NOMO-1 treated with DMSO at 0.1 percent for 48 hours (cell line): ENCODE results near the gene HHEX.
A peak's percentile ranks its signal among the peaks of the same experiment; 100 is the strongest.
"Not testable (repeated sequence)": the region's sequence is repeated elsewhere in the genome, so short reads cannot be mapped to it uniquely, and the experiment has no call there.

Source experiments
- DNase-seq: peaks from one replicate; lab custom pipeline; 2025; ENCODE audit not compliant: unreplicated experiment; lab: John Stamatoyannopoulos, UW

HHEX gene

DNA sequence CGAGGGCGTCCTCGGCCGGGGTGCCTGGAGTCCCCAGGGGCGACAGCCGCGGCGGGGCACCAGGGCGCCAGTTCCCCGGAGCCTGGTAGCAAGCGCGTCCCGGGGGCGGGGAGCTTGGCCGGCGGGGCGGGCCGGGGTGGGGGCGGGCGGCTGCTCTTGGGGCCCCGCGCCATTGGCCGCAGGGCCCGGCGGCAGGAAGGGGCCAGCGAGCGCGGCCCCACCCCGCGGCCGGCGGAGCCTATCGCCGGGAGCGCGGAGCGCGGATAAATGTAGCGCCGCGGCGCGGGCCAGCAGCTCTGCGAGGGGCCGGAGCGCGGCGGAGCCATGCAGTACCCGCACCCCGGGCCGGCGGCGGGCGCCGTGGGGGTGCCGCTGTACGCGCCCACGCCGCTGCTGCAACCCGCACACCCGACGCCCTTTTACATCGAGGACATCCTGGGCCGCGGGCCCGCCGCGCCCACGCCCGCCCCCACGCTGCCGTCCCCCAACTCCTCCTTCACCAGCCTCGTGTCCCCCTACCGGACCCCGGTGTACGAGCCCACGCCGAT, at the start of gene HHEX:
HHEX (plus strand) TSS at position 293 of the 548 bp plus-strand sequence; CDS start at position 325, 32 bp downstream.
- DNase-seq, result peak; percentile 75

DNA sequence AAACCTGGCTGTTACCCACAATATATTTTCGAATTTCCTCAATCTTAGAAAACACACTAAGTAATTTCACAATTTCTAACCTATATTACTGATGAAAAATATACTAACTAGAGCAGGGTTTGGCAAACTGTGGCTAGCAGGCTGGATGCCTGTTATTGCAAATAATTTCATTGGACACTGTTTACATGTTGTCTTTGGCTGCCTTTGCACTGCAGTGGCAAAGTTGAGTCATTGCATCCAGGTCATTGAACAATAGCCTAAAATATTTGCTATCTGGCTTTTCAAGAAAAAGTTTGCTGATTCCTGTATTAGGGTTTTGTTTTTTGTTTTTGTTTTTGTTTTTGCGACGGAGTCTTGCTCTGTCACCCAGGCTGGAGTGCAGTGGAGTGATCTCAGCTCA, 49.6 kb upstream of the HHEX start:
- DNase-seq, result no peak

DNA sequence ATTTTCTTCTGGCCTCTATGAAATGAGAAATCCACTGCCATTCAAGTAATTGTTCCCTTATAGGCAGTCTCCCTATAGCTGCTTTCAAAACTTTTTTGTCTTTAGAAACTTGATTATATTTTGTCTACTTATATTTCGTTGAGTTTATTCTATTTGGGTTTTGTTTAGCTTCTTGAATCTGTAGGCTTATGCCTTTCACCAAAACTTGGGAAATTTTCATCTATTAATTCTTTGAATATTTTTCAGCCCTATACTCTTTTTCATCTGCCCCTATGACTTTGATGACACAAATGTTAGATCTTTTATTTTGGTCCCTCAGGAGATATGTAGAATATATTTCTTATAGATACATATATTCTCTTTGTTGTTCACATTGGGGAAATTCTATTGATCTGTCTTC, 48.3 kb upstream of the HHEX start:
- no peak for DNase-seq

DNA sequence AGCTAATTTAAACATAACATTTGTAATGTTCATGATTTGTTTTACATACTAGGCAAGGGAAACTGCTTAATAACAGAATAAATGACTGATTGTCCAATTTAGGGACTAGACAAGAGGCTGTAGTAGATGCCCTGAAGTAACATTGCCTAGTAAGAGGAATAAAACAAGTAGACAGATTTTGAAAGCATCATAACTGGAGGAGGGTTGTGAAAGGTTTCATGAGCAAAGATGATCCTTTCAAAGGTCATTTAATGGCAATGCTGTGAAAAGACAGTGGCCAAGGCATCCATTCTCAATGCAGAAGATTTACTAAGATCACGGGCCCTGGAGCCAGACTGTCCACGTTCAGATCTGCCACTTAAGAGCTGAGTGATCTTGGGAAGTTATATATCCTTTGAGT, 44.8 kb upstream of the HHEX start:
- no peak for DNase-seq

DNA sequence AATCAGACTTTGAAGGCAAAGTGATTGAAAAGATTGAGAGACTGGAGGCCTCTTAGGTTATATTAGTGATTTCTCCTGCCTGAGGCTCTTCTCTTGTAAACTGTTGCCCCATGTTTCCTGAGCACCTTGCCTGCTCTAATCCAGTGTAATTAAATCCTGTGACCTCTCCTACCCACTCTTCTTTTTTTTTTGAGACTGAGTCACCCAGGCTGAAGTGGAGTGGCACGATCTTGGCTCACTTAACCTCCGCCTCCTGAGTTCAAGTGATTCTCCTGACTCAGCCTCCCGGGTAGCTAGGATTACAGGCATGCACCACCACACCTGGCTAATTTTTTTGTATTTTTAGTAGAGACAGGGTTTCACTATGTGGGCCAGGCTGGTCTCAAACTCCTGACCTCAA, 38.9 kb upstream of the HHEX start:
- not testable (repeated sequence) for DNase-seq

DNA sequence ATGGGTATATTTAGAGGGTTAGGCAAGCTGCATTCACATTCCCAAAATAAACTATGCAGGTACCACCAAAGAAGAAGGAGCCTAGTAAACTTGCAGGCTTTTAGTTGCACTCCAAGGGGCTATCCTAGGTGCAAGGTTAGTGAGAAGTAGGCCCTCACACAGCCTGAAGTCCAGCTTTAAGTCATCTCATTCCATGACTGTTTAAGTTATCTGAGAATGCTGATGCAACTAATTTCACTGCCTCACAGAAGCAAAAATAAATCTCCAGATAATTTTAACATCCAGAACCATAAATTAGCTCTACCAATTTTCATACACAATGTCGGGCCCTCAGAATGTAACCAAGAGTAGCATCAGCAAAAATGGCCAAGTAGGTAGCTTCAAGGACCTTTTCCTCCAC, 34.3 kb upstream of the HHEX start:
- no peak for DNase-seq

DNA sequence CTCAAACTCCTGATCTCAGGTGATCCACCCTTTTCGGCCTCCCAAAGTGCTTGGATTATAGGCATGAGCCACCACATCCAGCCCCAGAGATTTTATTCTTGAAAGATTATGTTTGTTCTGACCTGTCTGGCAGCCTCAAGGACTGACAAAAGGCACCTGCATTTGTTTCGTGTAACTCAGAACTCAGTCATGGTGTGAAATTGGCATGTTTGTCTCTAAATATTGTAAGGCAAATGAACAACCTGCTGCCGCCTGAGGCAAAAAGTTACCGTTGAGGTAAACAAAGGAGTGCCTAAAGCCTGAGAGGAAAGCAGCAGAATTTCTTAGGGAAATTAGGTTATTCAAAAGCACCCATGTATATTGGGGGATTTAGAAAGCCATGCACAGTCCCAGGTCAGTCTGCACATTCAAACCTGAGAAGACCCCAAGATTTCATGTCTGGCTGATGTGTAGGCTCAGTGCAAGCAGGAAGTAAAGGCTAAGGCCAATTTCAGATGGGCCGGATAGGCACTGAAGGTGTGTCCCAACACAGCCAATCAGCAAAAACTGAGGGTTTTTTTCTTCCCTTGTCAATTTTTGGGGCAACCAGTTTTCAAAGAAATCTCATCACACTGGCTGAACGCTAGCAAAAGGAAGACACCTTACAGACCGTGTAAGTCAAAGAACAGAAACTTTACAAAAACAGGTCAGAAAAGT, 33.3 kb upstream of the HHEX start:
- DNase-seq, result no peak

DNA sequence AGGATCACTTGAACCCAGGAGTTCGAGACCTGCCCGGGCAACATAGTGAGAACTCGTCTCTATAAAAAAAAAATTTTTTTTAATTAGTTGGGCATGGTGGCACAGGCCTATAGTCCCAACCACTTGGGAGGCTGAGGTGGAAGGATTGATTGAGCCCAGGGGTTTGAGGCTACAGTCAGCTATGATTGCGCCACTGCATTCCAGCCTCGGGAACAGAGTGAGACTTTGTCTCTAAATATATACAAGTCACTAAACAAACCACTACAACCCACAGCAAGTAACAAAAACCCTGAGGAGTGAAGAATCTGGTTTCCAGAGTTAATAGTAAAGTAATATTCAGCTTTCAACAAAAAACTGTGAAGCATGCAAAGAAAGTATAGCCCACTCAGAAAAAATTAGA, 32.7 kb upstream of the HHEX start:
- DNase-seq, result no peak

DNA sequence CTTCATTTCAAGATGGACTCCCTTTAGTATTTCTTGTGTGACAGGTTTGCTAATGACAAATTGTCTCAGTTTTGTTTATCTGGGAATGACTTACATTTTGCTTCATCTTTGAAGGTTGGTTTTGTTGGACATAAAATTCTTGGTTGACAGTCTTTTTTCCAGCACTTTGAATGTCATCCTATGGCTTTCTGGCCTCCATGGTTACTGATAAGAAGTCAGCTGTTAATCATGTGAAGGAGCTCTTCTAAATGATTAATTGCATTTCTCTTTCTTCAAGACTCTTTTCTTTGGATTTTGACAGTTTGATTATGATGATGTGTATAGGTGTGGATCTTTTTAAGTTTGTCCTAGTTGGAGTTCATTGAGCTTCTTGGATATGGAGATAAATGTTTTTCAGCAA, 26.9 kb upstream of the HHEX start:
- DNase-seq, result no peak

DNA sequence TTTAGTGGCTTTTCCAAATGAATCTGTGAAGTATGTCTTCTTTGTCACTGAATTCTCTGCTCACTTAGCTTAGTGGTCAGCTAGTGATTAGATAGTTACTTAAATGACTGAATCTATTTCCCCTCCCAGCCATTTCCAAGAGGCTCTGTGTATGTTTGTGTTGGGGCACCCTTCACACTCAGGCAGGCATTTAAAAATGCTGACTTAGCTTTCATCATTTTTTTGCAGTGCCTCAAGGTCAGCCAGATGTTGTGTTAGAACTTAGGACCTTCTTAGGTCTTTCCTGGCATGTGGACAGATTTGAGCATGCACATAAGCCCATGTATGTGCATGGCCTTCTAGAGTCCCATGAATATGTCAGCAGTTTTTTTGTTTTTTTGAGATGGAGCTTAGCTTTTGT, 25.4 kb upstream of the HHEX start:
- DNase-seq, result no peak

DNA sequence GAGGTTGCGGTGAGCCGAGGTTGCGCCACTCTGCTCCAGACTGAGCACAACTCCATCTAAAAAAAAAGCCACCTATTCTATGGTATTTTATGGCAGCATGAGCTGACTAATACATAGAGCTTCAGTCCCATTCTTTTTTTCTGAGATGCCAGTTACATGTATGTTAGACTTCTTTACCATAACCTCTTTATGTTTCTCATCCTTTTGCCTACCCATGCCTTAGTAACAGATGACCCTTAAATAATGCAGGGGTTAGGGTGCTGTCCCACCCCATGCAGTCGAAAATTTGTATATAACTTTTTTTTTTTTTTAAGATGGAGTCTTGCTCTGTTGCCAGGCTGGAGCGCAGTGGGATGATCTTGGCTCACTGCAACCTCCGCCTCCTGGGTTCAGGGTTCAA, 22.7 kb upstream of the HHEX start:
- DNase-seq, result no peak

DNA sequence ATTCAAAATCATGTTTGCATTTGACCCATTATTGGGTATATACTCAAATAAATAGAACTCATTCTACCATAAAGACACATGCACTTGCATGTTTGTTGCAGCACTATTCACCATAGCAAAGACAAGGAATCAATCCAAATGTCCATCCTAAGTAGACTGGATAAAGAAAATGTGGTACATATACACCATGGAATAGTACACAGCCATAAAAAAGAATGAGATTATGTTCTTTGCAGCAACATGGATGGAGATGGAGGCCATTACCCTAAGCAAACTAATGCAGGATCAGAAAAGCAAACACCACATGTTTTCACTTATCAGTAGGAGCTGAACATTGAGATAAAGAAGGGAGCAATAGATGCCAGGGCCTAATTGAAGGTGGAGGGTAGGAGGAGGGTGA, 12.0 kb upstream of the HHEX start:
- no peak for DNase-seq

DNA sequence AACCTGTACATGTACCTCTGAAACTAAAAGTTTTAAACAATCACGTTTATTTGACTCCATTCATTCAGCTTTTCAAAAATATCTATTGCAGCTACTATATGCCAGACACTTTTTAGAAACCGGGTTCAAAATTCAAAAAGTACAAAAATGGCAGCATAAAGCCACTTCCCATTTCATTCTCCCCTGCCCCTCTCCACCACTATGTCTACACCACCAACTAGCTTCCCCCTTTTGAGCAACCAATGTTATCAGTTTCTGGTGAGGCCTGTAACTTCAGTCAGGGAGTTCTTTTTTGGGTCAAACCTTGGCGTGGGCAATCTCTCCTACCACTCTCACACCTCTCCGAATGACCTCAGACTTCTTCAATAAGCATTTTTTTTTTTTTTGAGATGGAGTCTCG, 11.5 kb upstream of the HHEX start:
- peak; percentile 11 for DNase-seq

DNA sequence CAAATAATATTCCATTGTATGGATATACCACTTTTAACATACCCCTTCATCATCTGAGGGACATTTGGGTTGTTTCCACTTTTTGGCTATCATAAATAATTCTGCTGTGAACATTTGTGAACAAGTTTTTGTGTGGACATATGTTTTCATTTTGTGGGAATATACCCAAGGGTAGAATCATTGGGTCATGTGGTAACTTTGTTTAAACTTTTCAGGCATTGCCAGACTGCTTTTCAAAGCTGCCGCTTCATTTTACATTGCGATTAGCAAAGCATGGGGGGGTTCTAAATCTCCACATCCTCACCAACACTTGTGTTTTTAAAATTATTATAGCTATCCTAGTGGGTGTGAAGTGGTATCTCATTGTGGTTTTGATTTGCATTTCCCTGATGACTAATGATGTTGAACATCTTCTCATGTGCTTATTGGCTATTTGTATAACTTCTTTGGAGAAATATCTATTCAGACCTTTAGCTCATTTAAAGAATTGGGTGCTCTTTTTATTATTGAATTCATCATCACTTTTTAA, 8.4 kb upstream of the HHEX start:
- no peak for DNase-seq

DNA sequence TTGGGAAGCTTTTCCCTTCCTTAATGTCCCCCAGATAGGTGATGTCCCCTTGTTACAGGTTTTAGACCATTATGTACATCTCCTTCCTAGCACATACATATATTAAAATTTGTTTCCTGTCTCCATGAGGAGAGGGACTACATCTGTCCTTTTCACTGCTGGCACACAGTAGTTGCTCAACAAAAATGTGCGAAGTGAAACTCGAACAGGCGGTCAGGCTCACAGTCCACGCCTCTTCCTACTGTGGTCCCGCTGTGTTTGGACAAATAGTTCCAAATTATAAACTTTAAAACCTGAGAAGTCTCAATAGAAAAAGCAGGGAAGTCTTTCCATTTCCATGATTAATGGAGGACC, 1.2 kb upstream of the HHEX start:
- peak; percentile 58 for DNase-seq

DNA sequence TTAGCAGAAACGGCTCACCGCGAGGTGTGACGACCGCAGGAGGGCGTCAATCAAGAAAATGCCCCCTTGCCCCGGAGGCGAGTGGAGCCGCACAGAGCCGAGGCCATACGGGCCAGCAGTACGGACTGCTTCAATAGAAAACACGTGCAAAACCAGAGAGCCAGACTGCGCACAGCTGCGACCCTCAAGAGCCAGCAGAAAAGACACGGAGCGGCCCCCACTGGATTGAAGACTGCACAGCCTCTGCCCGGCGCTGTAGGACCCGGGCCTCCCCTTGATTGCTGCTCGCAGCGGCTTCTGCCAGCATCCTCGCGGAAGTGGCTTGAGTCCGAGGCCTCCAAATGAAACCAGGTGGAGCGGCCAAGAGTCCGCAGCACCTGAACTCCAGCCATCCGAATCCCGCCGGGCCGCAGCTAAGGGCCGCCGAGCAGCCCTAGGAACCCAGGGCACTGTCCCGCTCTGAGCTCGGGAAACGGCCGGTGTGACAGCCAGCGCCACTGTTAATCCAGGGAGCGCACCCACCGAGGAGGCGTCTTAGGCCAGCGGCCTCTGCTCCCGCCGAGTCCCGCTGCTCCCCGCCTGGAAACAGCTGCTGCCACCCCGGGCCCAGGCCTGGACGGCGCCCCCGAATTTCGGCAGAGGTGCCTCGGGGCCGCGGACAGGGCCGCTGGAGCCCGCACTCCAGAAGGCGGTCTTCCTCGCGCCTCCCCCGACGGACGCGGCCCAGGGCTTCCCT, 660 bp upstream of the HHEX start:
- DNase-seq, result peak; percentile 39

DNA sequence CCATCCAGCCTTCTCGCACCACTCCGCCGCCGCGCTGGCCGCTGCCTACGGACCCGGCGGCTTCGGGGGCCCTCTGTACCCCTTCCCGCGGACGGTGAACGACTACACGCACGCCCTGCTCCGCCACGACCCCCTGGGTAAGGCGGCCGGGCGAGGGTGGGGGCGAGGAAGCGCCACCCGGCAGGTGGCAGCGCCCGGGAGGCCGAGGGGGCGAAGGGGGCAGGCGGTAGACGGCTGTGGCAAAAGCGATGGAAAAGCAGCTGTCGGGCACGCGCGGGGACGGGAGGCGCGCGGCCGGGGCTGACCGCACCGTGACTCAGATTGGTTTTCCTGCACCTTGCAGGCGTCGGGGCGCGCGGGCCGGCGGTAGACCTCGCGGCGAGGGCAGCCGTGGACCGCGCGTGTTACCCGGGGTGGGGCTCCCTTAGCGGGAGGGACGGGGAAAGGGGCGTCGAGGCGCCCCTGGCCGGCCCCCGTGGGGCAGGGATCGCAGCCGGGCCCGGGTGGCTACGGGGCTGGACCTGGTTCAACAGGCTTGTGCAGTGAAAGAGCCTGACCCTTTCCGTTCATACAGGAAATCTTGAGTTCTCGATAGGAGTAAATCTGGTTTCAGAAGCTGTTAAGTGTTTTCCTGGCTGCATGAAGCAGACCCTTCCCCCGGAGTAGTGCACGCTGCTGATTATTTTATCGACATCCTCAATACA, 608 bp downstream of the HHEX start:
- peak; percentile 83 for DNase-seq

DNA sequence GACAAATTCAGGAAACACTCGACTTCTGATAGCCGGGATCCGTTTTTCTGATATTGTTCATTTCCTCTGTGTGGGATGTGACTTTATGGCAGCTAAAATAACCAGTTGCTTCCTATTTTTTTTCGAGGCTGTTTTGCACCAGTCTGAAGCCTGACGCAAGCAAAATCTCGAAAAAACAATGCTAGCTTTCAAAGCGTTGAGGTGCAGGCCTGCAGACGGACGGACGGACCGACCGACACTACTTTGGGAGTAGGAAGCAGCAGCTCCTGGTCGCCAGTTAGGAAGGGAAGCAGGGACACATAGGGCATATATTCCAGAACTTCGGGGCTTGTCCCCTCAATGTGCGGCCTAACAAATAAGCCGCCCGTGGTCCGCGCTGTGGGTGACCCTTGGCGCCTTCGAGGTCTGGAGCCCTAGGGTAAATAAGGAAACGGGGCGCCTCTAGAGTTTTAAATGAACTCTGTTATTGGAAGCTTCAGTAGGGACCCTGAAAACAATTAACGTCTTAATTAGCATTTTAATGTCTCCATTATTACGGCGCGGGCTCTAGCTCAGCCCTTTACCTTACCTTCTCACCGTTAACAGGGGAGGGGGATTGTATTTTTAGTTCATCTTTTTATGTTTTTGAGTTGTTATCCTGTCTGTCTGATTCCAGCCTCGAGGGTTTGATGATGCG, 1.3 kb downstream of the HHEX start:
- DNase-seq, result peak; percentile 61

DNA sequence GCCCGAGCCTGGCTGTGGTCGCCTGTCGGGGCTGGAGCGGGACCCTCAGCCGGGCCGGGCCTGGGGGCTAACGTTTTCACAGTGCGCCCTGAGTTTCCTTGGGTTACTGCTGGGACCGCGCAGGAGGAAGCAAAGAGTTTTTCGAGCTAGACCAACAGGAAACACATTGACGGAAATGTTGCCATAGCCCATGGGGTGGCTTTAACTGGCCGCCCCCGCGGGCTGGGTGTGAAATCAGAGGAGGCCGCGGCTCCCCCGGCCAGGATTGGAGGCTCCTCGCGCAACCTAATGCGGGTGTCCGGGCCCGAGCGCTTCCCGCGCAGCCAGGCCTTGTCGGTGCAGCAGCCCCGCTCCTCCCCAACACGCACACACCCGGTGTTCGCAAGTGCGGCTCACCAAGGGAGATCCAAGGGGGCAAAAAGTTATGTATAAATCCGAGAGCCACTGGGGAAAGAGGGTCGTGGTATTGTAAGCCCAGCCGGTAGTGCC, 1.9 kb downstream of the HHEX start:
- peak; percentile 80 for DNase-seq

DNA sequence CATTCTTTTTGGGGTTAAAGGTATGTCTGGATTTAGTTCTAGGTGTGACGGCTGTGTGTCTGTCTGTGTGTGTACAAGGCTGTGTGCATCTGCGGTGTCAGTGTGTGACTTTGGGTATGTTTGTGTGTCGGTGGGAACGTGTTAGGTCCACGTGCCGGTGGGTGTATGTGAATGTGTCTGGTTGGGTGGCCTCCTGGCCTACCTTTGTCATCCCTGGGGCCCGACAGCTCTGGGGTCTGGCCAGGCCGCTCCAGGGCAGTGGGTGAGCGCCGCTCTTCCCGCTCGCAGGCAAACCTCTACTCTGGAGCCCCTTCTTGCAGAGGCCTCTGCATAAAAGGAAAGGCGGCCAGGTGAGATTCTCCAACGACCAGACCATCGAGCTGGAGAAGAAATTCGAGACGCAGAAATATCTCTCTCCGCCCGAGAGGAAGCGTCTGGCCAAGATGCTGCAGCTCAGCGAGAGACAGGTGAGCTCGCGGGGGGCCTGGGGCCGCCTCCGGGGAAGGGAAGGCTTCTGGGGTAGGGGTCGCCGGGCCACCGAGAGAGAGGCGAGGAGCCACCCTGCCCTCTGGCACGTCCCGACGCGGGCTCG, 2.4 kb downstream of the HHEX start:
- no peak for DNase-seq
